Islet precursor cell (in vitro differentiated cells): ENCODE results near the gene MALRD1.

ENCODE experiments used
- DNase-seq: peaks from one replicate; pipeline ENCODE4 v3.0.0-alpha.2; 2018

Gene MALRD1

DNA sequence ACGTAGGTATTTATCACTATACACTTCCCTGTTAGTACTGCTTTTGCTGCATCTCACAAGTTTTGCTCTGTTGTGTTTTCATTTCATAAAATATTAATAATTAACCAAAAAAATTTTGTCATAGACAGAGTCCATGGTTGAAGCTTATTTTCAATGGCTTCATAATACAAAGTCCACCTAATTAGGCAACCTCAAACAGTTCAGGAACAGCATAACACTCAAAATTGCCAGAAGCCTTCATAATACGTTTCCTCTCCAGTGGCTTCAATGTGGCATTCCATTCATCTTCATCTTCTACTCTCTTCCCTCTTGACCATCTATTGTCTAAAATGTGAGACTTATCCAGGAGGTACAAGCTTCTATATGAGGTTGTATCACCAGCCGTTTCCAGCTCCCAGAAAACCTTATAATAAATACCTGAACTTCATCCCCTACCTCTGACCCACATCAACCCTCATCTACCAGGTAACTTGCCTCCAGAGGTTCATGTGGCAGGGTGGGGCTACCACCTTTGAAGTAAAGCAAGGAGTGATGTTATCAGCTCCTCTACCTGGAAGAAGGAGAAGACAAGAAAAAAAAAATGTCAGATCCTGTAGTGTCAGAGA, 337.3 kb downstream of the MALRD1 start:
- no peak for DNase-seq

DNA sequence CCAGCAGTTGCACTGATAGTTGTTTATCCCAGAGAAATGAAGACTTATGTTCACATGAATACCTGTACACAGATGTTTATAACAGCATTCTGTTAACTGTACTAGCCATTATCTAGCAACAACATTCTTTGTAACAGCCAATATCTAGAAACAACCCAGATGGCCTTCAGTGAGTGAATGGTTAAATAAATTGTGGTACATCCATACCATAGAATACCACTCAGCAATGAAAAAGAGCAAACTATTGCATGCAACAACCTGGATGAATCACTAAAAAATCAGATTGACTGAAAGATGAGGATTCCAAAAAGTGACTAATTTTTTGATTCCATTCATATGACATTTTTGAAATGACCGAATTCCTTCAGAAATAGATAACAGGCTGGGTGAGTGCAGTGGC, 360.3 kb downstream of the MALRD1 start:
- no peak for DNase-seq

GRCh38 chr10:19411119-19411518, 362.5 kb downstream of the MALRD1 start:
- DNase-seq: no peak

DNA sequence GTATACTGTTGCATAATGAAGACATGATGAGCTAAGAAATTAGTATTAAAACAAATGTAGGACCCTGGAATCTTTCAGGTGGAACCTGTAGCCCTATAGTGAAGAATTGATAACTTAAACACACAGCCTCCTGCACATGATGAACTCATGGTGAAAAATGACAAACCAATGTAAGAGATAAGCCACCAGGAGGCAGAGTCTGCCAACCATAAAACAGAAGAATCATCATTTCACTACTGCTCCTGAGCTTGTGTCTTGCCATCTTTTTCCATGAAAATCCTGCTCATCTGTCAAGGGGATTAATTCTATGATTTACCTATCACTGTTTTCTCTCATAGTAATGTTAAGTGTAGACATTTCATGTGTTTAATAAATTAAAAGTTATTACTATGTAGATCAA, 363.9 kb downstream of the MALRD1 start:
- DNase-seq: peak; percentile 50

DNA sequence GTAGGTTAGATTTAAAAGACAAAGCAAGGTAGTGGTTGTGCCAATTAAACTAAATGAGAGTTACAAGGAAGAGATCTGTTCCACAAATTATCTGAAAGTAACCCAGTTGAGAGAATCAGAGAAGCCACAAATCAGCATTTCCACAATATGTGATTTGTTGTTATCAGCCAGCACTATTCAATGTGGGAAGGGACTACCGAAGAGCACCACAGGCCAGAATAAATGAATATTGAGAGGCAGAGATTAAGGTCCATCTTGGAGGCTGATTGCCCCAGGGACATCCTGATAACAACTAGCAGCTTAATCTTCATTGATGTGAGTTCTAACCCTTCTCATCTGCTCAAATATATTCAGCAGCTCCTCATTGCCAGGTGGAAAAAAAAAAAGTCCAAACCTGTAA, 367.6 kb downstream of the MALRD1 start:
- DNase-seq: no peak

GRCh38 chr10:19417740-19418139, 369.1 kb downstream of the MALRD1 start:
- DNase-seq: no peak

DNA sequence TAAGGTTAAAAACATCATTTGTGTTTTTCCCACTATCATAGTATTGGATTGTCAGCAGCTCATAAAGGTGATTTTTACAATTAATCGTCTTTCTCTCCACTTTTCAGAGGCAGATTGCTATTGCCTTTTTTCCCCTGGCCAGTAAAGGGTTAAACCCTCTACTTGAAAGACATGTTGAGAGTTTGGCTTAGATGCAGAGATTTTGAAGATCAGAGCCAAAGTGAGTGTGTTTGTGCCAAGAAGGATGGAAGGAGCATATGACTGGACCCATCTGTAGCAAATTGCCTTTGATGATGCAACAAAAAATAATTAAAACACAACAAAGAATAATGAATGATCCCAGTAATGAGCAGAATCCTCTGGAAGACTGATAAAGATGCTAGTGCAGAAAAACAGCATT, 373.1 kb downstream of the MALRD1 start:
- no peak for DNase-seq

DNA sequence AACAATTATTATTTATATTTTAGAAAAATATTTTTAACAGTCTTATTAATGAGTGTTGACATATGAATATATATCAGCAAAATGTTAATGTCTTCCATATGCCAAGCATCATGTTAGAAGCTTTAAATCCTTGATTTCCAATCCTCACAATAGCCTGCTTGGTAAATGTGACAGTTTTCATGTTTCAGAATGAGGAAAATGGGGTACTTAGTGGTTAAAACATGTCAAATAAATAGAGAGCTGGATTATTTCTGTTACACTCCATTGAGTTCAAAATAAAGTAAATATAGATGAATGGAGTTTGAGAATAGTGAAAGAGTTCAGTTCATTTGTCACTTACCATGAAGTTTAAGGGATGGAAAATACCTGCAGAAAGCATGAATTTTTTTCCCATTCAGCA, 377.4 kb downstream of the MALRD1 start:
- no peak for DNase-seq

- DNase-seq: no peak
Measured at GRCh38 chr10:19431622-19432351, 383.2 kb downstream of the MALRD1 start.

DNA sequence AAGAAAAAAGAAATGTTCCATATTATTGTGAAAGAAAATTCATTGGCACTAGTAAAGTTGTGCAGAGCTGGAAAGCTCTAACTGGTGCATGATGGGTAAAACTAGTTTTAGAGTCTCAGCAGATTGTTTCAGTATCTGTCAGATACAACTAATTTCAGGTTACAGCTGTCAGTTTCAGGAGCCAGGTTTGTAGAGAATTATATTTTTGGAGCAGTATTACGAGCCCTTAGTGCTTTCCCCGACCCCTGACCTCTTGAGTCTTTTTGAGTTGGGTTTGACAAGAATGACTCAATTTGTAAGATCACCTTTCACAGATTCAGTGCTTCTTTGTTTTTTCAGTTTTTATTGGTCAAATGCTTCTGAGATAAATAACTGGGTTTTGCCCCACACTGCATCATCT, 401.3 kb downstream of the MALRD1 start:
- no peak for DNase-seq

- no peak for DNase-seq
Measured at GRCh38 chr10:19451356-19451755, 402.8 kb downstream of the MALRD1 start.

GRCh38 chr10:19451937-19452336, 403.3 kb downstream of the MALRD1 start:
- no peak for DNase-seq

GRCh38 chr10:19453967-19454366, 405.4 kb downstream of the MALRD1 start:
- no peak for DNase-seq

DNA sequence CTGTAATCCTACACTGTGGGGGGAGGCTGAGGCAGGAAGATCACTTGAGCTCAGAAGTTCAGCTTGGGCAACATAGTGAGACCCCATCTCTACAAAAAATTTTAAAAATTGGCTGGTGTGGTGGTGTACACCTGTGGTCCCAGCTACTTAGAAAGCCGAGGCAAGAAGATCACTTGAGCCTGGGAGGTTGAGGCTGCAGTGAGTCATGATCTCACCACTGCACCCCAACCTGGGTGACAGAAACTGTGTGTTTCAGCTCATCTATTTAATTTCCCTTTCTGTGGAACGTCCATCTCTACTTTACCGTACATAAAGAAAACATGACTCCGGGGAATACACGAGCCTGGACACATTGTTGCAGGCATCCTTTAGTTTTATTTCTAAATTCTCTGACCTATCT, 413.0 kb downstream of the MALRD1 start:
- DNase-seq: no peak

DNA sequence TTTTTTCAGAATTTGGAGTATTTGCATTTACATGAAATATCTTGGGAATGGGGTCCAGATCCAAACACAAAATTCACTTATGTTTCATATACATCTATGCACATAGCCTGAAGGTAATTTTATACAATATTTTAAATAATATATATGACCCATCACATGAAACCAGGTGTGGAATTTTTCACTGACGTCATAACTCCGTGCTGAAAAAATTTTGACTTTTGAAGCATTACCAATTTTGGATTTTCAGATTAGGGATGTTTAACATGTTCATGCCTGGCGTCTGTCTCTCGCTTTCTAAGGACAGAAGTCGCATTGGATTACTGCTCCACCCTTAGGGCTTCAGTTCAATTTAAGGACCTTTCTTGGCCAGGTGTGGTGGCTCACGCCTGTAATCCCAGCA, 418.1 kb downstream of the MALRD1 start:
- no peak for DNase-seq

DNA sequence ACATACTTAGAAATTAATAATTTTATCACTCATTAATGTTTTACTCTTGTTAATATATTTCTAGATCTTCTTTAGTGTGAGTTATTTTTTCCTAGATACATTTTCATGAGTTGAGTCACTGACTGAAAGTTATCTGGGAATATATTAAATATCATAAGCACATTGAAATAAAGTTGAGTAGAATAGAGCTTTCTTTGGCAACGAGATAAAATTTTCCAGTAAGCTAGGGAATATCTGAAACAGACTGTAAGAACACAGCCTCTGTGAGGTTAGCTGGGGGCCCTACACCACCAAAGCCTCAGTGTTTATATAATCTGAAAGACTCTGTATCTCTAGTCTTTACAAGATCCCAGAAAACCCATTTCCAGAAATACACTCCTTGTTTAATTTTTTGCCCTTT, 419.8 kb downstream of the MALRD1 start:
- no peak for DNase-seq

DNA sequence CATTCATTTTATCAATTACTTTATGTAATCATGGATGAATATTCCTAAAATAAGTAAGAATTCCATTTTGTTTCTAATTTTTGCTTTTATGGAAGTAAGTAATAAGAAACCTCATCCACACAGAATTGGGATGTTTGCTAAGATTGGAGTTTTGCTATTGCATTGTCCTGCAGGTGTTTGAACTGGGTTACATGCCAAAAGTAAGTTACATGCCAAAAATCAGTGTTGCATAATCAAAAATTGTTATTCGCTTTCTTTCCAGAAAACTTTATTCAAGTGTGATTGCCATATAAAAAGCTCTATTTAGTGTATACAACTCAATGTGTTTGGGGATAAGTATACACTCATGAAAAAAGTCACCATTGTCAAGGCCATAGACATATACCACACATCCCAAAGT, 420.9 kb downstream of the MALRD1 start:
- no peak for DNase-seq

- DNase-seq: no peak
Measured at GRCh38 chr10:19479854-19480253, 431.3 kb downstream of the MALRD1 start.

DNA sequence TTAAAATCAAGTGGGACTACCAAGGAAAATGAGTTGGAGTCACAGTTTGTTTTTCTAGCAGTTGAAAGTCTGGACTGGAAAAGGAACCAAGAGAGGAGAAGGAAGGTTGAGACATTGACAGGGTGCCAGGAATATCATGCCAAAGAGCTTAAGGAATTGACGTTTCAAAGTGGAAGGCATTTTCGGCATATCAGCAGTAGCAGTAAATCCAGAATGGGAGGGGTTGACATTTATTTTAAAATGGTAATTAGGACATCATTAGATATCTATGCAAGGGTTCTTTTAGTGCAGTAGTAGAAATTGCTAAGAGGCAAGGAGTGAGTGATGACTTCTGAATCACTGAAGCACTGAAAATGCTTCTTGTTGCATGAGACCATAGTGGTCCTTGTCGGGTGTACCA, 431.8 kb downstream of the MALRD1 start:
- DNase-seq: no peak

DNA sequence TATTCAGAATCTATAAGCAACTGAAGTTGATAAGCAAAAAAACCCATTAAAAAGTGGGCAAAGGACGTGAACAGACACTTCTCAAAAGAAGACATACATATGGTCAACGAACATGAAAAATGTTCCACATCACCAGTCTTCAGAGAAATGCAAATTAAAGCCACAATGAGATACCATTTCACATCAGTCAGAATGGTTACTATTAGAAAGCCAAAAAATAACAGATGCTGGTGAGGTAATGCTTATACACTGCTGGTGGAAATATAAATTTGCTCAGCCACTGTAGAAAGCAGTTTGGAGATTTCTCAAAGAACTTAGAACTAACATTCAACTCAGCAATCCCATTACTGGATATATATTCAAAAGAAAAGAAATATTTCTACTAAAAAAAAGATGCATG, 434.8 kb downstream of the MALRD1 start:
- DNase-seq: no peak

GRCh38 chr10:19488592-19489280, 440.1 kb downstream of the MALRD1 start:
- DNase-seq: peak; percentile 88

DNA sequence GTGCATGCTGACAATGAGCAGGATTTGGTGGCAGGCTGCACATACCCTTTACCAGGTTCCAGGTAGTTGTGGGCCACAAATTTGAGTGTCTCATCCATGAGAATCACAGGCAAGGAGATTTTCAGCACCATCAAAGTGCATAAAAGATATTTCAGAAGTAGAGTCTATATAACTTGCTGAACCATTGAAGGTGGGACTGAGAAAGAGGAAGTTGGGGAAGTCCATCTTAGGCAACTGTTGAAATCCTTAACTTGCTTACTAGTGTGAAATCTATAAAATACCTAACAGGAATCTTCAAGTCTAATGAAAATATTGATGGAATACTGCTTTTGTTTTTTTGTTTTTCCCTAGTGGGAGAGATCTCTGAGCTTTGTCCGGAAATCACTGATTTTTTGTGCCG, 442.6 kb downstream of the MALRD1 start:
- DNase-seq: no peak

DNA sequence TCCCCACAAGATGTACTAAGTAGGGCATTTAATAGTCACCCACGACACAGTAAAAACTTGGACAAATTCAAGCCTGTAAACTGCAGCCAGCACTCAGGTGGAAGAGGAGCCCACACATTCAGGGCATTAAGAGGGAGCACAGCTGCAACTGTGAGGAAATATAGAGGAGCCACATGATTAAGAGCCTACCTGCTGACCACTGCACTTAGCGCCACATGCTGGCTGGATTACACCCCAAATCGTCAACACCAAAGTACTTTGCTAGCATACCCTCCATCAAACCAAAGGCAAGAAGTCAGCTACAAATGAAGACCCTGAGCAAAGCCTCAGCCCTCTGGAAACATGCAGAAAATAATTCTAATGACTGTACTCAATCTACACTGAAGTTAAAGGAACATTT, 445.3 kb downstream of the MALRD1 start:
- no peak for DNase-seq

GRCh38 chr10:19497026-19497425, 448.4 kb downstream of the MALRD1 start:
- DNase-seq: no peak
